Bronchial epithelial cell (primary cell): ENCODE measurements around the gene SAAL1. TPM values are rescaled to one million over a fixed set of nuclear protein-coding genes. Genes with fewer than 3 reads are reported as not detected.

Experiments used
- DNase-seq: peaks from one replicate; pipeline ENCODE4 v3.0.0-alpha.2; 2010; ENCODE audit warnings: low read depth
- FAIRE-seq: peaks from 2 replicates; lab custom pipeline; 2011; peaks lifted over from hg19 to GRCh38; lab: Jason Lieb, UNC
- H3K27me3 ChIP-seq: 2 replicates; pipeline ENCODE4 v1.5.1; 2011; ENCODE audit warnings: low read length; ENCODE audit not compliant: control insufficient read depth, insufficient read depth
- H3K36me3 ChIP-seq: 2 replicates; pipeline ENCODE4 v1.5.1; 2011; ENCODE audit warnings: low read length; ENCODE audit not compliant: control insufficient read depth, insufficient read depth
- H3K4me3 ChIP-seq: 2 replicates; pipeline ENCODE4 v1.5.1; 2011; ENCODE audit warnings: mild to moderate bottlenecking, low read depth, low read length, control low read depth
- total RNA-seq: library from RNA; depleted of rRNA; stranded (reverse); fragments of >200 nt; gene quantifications from 2 replicates; pipeline ENCODE4 v1.2.1, GENCODE V29; 2014
- TF ChIP-seq, protein P1 (sequence below): IDR thresholded peaks from 2 replicates; pipeline ENCODE4 v1.5.1; 2011; ENCODE audit warnings: mild to moderate bottlenecking, moderate library complexity, low read length, control low read depth, inconsistent platforms; ENCODE audit not compliant: insufficient read depth, severe bottlenecking

SAAL1 gene
- total RNA-seq, 1 donor from 2014 or later = 15.8 TPM

DNA sequence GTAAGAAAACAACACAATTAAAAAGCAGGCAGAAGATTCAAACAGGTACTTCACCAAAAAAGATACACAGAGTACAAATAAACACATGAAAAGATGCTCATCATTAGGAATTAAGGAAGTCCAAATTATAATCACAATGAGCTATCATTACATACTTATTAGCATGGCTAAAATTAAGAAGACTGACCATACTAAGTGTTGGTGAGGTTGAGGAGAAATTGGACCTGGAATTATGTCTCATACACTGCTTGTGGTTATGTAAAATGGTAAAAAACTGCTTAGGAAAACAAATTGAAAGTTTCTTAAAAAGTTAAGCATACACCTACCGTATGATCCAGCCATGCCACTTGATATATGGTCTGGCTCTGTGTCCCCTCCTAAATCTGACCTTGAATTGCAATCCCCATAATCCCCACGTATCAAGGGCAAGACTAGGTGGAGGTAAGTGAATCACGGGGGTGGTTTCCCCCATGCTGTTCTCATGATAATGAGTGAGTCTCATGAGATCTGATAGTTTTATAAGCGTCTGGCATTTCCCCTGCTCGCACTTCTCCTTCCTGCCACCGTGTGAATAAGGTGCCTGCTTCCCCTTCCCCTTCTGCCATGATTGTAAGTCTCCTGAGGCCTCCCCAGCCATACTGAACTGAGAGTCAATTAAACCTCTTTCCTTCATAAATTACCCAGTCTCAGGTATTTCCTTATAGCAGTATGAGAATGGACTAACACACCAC, 4.8 kb downstream of the SAAL1 start:
- Histone ChIP-seq H3K4me3 (no peak overlapping the region), H3K36me3 (peaks cover 3% of the 10 kb centered on the region), H3K27me3 (no peaks in the 10 kb centered on the region)
- TF ChIP-seq, protein P1, sequence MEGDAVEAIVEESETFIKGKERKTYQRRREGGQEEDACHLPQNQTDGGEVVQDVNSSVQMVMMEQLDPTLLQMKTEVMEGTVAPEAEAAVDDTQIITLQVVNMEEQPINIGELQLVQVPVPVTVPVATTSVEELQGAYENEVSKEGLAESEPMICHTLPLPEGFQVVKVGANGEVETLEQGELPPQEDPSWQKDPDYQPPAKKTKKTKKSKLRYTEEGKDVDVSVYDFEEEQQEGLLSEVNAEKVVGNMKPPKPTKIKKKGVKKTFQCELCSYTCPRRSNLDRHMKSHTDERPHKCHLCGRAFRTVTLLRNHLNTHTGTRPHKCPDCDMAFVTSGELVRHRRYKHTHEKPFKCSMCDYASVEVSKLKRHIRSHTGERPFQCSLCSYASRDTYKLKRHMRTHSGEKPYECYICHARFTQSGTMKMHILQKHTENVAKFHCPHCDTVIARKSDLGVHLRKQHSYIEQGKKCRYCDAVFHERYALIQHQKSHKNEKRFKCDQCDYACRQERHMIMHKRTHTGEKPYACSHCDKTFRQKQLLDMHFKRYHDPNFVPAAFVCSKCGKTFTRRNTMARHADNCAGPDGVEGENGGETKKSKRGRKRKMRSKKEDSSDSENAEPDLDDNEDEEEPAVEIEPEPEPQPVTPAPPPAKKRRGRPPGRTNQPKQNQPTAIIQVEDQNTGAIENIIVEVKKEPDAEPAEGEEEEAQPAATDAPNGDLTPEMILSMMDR = no peak
- DNase-seq (no peak), FAIRE-seq (no peak)

DNA sequence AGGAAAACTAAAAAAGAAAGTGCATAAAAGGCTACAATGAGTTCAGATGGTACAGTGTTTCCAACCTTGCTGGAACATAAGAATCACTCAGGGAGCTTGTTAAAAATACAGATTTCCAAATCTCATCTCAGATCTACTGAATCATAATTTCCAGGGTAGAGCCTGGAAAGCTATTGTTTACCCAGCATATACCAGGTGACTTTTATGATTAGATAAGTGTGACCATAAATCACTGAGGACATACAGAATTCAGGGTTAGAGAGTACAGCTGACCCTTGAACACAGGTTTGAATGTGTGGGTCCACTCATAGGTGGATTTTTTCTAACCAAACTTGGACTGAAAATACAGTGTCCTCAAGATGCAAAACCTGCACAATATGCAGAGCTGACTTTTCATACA, 11.9 kb downstream of the SAAL1 start:
- Histone ChIP-seq H3K27me3 (no peaks in the 10 kb centered on the region), H3K4me3 (no peak overlapping the region), H3K36me3 (peaks cover 2% of the 10 kb centered on the region)
- TF ChIP-seq, protein P1 = no peak
- DNase-seq = no peak
- no peak for FAIRE-seq

DNA sequence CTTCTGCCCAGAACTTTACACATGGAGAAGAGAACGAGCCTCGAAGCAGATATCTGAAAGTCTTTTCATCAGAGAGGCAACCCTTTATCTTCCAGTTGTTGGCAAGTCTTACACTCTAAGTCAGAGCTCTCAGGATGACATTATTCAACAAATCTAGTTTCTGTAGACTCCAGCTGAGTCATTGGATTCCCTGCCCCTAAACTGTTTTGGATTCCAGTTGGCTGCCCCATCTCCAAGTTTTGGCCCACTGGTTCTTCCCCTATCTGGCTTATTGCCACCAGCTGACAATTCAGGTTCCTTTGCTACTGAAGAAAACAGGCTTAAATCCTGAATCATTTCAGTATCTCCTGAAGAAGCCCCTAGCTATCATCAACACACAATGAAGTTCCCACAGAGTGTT, 14.2 kb downstream of the SAAL1 start:
- FAIRE-seq (no peak), DNase-seq (no peak)
- Histone ChIP-seq H3K36me3 (peaks cover 5% of the 10 kb centered on the region), H3K4me3 (no peak overlapping the region), H3K27me3 (no peaks in the 10 kb centered on the region)
- TF ChIP-seq, protein P1 = no peak

DNA sequence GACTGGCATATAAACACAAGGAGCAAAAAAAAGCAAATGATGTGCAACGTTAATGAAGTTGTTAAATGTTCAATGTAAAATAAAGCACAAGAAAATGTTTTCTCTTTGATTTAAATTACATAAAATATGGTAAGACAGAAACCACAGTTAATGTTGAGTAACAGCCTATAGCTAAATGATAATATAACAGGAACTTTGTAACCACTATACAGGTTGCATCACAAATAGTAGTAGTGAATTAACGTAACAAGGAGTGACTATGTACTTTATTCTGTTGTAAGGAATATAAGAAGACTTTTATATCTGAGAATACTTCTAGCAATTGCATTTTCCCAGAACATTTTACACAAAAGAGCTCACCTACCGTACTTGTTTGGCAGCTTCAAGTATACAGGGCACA, 16.9 kb downstream of the SAAL1 start:
- FAIRE-seq = no peak
- TF ChIP-seq, protein P1 = no peak
- DNase-seq = no peak
- H3K27me3 ChIP-seq = no peaks in the 10 kb centered on the region
- H3K4me3 ChIP-seq = no peak overlapping the region
- peaks cover 4% of the 10 kb centered on the region for H3K36me3 ChIP-seq

DNA sequence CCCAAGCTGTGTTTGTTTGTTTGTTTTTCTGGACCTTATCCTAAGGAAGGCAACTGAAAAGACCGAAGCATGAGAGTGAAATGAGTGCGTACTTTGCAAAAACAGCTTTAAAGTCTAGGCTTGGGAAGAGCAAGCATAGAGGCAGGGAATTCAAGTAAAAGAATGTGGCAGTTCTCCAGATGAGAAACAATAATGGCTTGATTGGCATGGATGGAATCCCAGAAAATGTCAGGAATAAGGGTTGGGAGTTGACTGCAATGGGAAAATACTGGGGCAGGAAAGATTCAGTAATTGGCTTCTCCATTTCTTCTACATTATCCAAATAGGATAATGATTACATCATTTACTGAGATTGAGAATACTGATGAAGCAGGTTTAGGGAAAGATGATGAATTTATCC, 17.5 kb downstream of the SAAL1 start:
- Histone ChIP-seq H3K36me3 (peaks cover 2% of the 10 kb centered on the region), H3K27me3 (no peaks in the 10 kb centered on the region), H3K4me3 (no peak overlapping the region)
- DNase-seq = no peak
- TF ChIP-seq, protein P1 = no peak
- FAIRE-seq = no peak

DNA sequence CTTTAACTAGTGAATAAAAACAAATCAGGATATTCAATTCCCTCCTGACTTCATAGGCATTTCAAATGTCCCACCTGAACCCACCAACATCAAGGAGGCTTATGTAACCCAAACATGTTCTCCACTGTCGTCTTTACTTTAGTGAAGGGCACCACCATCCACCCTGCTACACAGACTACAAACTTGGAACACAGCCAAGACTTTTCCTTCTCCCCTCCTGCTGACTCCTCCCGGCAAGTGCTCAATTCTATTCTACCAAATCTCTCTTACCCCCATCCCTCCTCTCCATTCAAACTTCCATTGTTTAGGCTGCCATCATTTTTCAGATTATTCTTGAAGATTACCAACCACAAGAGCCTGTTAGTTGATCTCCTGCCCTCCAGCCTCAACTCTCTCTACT, 24.3 kb downstream of the SAAL1 start:
- H3K4me3 ChIP-seq = no peak overlapping the region
- H3K36me3 ChIP-seq = peaks cover 4% of the 10 kb centered on the region
- no peak for DNase-seq
- FAIRE-seq = no peak
- H3K27me3 ChIP-seq = no peaks in the 10 kb centered on the region
- TF ChIP-seq, protein P1 = no peak
